Prostate gland (tissue), 2 donors: ENCODE measurements around the gene HES1.

ENCODE experiments used
- POLR2A ChIP-seq: fragments of 450-650 bp; IDR thresholded peaks from one replicate; pipeline ENCODE4 v1.6.1; 2016; ENCODE audit warnings: antibody characterized with exemption, mild to moderate bottlenecking
- TF ChIP-seq, protein P1 (sequence below), 4 experiments: fragments of 200-600 bp in 2 of 4; fragments of 450-650 bp in 2 of 4; sonication (generic) in 2 of 4; IDR thresholded peaks; 1 replicate in 3 of 4; 2 replicates in 1 of 4; pipeline ENCODE4 v1.5.1; 2016 to 2019; ENCODE audit warnings: antibody characterized with exemption in 4 of 4, mild to moderate bottlenecking in 2 of 4, moderate library complexity in 2 of 4

GRCh38 chr3:194128202-194128918, 7.6 kb upstream of the HES1 start:
- no peak for TF ChIP-seq POLR2A
- TF ChIP-seq, protein P1, sequence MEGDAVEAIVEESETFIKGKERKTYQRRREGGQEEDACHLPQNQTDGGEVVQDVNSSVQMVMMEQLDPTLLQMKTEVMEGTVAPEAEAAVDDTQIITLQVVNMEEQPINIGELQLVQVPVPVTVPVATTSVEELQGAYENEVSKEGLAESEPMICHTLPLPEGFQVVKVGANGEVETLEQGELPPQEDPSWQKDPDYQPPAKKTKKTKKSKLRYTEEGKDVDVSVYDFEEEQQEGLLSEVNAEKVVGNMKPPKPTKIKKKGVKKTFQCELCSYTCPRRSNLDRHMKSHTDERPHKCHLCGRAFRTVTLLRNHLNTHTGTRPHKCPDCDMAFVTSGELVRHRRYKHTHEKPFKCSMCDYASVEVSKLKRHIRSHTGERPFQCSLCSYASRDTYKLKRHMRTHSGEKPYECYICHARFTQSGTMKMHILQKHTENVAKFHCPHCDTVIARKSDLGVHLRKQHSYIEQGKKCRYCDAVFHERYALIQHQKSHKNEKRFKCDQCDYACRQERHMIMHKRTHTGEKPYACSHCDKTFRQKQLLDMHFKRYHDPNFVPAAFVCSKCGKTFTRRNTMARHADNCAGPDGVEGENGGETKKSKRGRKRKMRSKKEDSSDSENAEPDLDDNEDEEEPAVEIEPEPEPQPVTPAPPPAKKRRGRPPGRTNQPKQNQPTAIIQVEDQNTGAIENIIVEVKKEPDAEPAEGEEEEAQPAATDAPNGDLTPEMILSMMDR (IDR thresholded peaks at IDR 0.05), result no peak
